B cell (primary cell): ENCODE results near the gene PKNOX2. TPM values are rescaled to one million over a fixed set of nuclear protein-coding genes. Genes with fewer than 3 reads are reported as not detected.

Experiments
- ATAC-seq: fragments of 200-7000 bp; cut with Tn5 transposase; one replicate; pipeline ENCODE4 v1.10.0; 2021; ENCODE audit warnings: low read depth, mild to moderate bottlenecking, moderate number of reproducible peaks, moderate library complexity
- CTCF ChIA-PET: fragments of 350-600 bp; sonication (Branson Sonifier 250); formaldehyde crosslinking; loops from one replicate; lab custom pipeline; 2021; ENCODE audit warnings: antibody characterized with exemption, inconsistent platforms; lab: Charles Lee
- POLR2A ChIA-PET: fragments of 350-600 bp; sonication (Branson Sonifier 250); formaldehyde crosslinking; loops from one replicate; lab custom pipeline; 2021; ENCODE audit warnings: antibody characterized with exemption; lab: Charles Lee
- DNase-seq: peaks from one replicate; pipeline ENCODE4 v3.0.0; 2013
- H2AFZ ChIP-seq: 2 replicates; pipeline ENCODE4 v1.6.1; 2012; ENCODE audit warnings: mild to moderate bottlenecking, low read depth, low read length; ENCODE audit not compliant: insufficient read depth, poor library complexity, severe bottlenecking
- H3K27ac ChIP-seq, 2 donors: 1 replicate in 1 of 2; 2 replicates in 1 of 2; pipeline ENCODE4 v1.5.1; 2012 to 2013; ENCODE audit warnings: low read length in 2 of 2, mild to moderate bottlenecking in 2 of 2, moderate library complexity in 1 of 2
- H3K27me3 ChIP-seq, 4 experiments: fragments of 200-600 bp in 1 of 4; sonication (generic) in 1 of 4; replicated peaks in 1 of 4; 1 replicate in 2 of 4; 2 replicates in 2 of 4; pipeline versions ENCODE4 v1.6.1 to v1.7.0; 2013 to 2016; ENCODE audit warnings: low read length in 3 of 4, mild to moderate bottlenecking in 2 of 4, mixed read lengths in 1 of 4, moderate library complexity in 1 of 4; ENCODE audit not compliant: insufficient read depth in 4 of 4, control insufficient read depth in 3 of 4; ENCODE audit errors: control extremely low read depth in 1 of 4
- H3K36me3 ChIP-seq, 2 experiments: replicated peaks in 1 of 2; 1 replicate in 1 of 2; 2 replicates in 1 of 2; pipeline versions ENCODE4 v1.6.1 to v1.7.1; 2013; ENCODE audit warnings: low read length in 1 of 2; ENCODE audit not compliant: insufficient read depth in 2 of 2, control insufficient read depth in 1 of 2; ENCODE audit errors: control extremely low read depth in 1 of 2, extremely low read depth in 1 of 2
- H3K4me1 ChIP-seq, 2 donors: fragments of 200-600 bp in 1 of 2; sonication (generic) in 1 of 2; 1 replicate in 1 of 2; 2 replicates in 1 of 2; pipeline versions ENCODE4 v1.5.1 to v1.6.1; 2013 to 2017; ENCODE audit warnings: low read length in 2 of 2; ENCODE audit not compliant: control insufficient read depth in 2 of 2, insufficient read depth in 2 of 2
- H3K4me2 ChIP-seq: replicated peaks from 2 replicates; pipeline ENCODE3; 2012; ENCODE audit warnings: mild to moderate bottlenecking, low read depth, low read length; ENCODE audit not compliant: poor library complexity, severe bottlenecking
- H3K4me3 ChIP-seq, 5 experiments: fragments of 200-600 bp in 1 of 5; sonication (generic) in 1 of 5; 1 replicate in 3 of 5; 2 replicates in 2 of 5; pipeline versions ENCODE4 v1.5.1 to v1.7.0; 2011 to 2016; ENCODE audit warnings: low read length in 4 of 5, mild to moderate bottlenecking in 4 of 5, low read depth in 2 of 5, control low read depth in 1 of 5, moderate library complexity in 1 of 5; ENCODE audit not compliant: insufficient read depth in 1 of 5; ENCODE audit errors: control extremely low read depth in 1 of 5, extremely low read depth in 1 of 5
- H3K79me2 ChIP-seq: fragments of 200-600 bp; sonication (generic); one replicate; pipeline ENCODE4 v1.6.0; 2016; ENCODE audit warnings: low read length; ENCODE audit not compliant: control insufficient read depth, insufficient read depth
- H3K9ac ChIP-seq: fragments of 200-600 bp; sonication (generic); 2 replicates; pipeline ENCODE4 v1.6.1; 2017; ENCODE audit warnings: mild to moderate bottlenecking, low read length, moderate library complexity
- H3K9me3 ChIP-seq, 3 donors: one replicate each; pipeline versions ENCODE4 v1.6.1 to v1.7.1; 2013; ENCODE audit warnings: low read length in 2 of 3; ENCODE audit not compliant: control insufficient read depth in 2 of 3, insufficient read depth in 1 of 3; ENCODE audit errors: control extremely low read depth in 1 of 3
- H4K20me1 ChIP-seq: 2 replicates; pipeline ENCODE4 v1.6.0; 2012; ENCODE audit warnings: mild to moderate bottlenecking, low read length; ENCODE audit not compliant: insufficient read depth, control insufficient read depth, poor library complexity, severe bottlenecking
- H3K27ac Mint-ChIP-seq: one replicate; pipeline ENCODE4 v1.8.0; 2021; ENCODE audit warnings: mixed read lengths
- H3K27me3 Mint-ChIP-seq: one replicate; pipeline ENCODE4 v1.8.0; 2021; ENCODE audit warnings: mixed read lengths
- H3K4me1 Mint-ChIP-seq: one replicate; pipeline ENCODE4 v1.8.0; 2021; ENCODE audit warnings: mixed read lengths
- H3K4me3 Mint-ChIP-seq: one replicate; pipeline ENCODE4 v1.8.0; 2021; ENCODE audit warnings: mixed read lengths
- H3K9me3 Mint-ChIP-seq: one replicate; pipeline ENCODE4 v1.8.0; 2022; ENCODE audit warnings: mixed read lengths; ENCODE audit not compliant: insufficient read depth
- CTCF ChIP-seq: fragments of 200-600 bp; IDR thresholded peaks from one replicate; pipeline ENCODE4 v1.8.0; 2022; ENCODE audit warnings: antibody characterized with exemption, mild to moderate bottlenecking
- EZH2 ChIP-seq: IDR thresholded peaks from 2 replicates; pipeline ENCODE4 v1.6.1; 2012; ENCODE audit warnings: borderline replicate concordance, low read depth, mild to moderate bottlenecking, moderate library complexity, low read length; ENCODE audit not compliant: insufficient read depth, poor library complexity, severe bottlenecking
- WGBS: methylation state at CpG from one replicate; pipeline ENCODE4 v1.1.5; 2013; ENCODE audit warnings: missing lambda C conversion rate; ENCODE audit not compliant: insufficient coverage; 5-methylcytosine and 5-hydroxymethylcytosine counted together
- intact Hi-C: fragments of 100-400 bp; cut with micrococcal nuclease; formaldehyde crosslinking; loops from one replicate; pipeline ENCODE4 v1.10.0; 2022
- polyA plus RNA-seq: library from polyadenylated mRNA; depleted of rRNA; stranded (reverse); fragments of >200 nt; gene quantifications from 2 replicates; pipeline ENCODE4 v1.2.3, GENCODE V29; 2012
- total RNA-seq, 2 donors: library from RNA; stranded (reverse); fragments of 120-200 nt in 1 of 2; gene quantifications; 1 replicate in 1 of 2; 2 replicates in 1 of 2; pipeline versions ENCODE4 v1.2.3 to v1.2.4, GENCODE V29; 2013 to 2022

The PKNOX2 gene
- total and polyA plus RNA-seq, 2 donors (not counting 1 experiment from before 2014, with no cell fraction given) = not detected

- ChIA-PET CTCF (no interaction called here), POLR2A (no interaction called here)
- Histone ChIP-seq H4K20me1 (no peaks in the 10 kb centered on the region), H3K36me3 (no peaks in the 10 kb centered on the region), H3K4me1 (no peaks in the 10 kb centered on the region), H3K9me3 (no peaks in the 10 kb centered on the region), H3K4me2 (no peak overlapping the region), H3K9ac (no peak overlapping the region), H3K27ac (no peak overlapping the region), H3K79me2 (no peaks in the 10 kb centered on the region), H3K4me3 (no peak overlapping the region), H3K27me3 (no peaks in the 10 kb centered on the region), H2AFZ (no peak overlapping the region)
- TF ChIP-seq CTCF = no peak
- no peak for TF ChIP-seq EZH2
- 91% methylated on average over 7 of the region's 11 CpGs for WGBS
- DNase-seq = no peak
- Mint-ChIP-seq H3K4me1 (no peaks in the 10 kb centered on the region), H3K4me3 (no peak overlapping the region), H3K9me3 (no peaks in the 10 kb centered on the region), H3K27ac (no peak overlapping the region), H3K27me3 (peaks cover 23% of the 10 kb centered on the region)
- ATAC-seq = no peak
- intact Hi-C loops = no loop called here
Measured at GRCh38 chr11:125287491-125288210, 123.1 kb downstream of the PKNOX2 start.

DNA sequence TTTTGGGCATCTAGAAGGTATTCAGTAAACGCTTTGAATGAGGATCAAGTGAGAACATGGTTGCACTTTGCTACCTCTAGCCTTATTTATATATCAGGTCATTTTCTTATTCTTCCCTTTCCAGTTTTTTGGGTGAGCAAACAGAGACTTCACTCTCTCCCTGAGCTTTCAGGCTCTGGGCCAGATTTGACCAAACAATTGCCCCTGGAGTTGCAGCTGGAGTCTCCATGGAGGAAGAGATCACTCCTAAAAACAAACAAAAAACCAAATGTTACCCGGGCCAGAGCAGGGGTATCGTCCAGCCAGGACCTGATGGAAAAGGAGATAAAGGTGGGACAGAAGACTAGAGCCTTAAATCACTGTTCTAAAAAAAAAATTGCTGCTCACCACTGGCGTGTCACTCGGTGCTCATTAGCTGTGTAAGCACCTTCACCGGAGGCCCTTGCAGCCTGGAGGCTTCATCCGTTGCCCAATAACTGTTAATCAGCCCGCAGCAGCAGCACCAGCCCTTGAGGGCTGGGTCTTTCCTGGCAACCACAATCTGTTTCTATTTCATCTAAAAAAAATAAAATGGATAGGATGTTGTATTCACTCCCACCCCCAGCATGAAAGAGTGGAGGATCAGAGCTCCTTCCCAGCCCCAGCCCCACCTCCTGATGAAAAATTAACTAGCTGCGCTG, 125.0 kb downstream of the PKNOX2 start:
- H3K4me3 ChIP-seq = no peak overlapping the region
- H3K4me3 Mint-ChIP-seq = no peak overlapping the region
- no peaks in the 10 kb centered on the region for H3K9me3 Mint-ChIP-seq
- H3K79me2 ChIP-seq = no peaks in the 10 kb centered on the region
- no peak overlapping the region for H3K27ac ChIP-seq
- no peaks in the 10 kb centered on the region for H4K20me1 ChIP-seq
- WGBS = 61% methylated on average over 5 of the region's 9 CpGs
- ChIA-PET POLR2A (no interaction called here), CTCF (interaction anchor here (0.7 kb wide), 1 partner anchor 17 kb away, joined by 3 read pairs; no protein-coding TSS in a partner anchor)
- no peaks in the 10 kb centered on the region for H3K4me1 Mint-ChIP-seq
- H3K9ac ChIP-seq = no peak overlapping the region
- DNase-seq = no peak
- no peak overlapping the region for H3K27ac Mint-ChIP-seq
- no peaks in the 10 kb centered on the region for H3K9me3 ChIP-seq
- TF ChIP-seq EZH2 = no peak
- no peak for TF ChIP-seq CTCF
- H3K4me1 ChIP-seq = no peaks in the 10 kb centered on the region
- H3K4me2 ChIP-seq = no peak overlapping the region
- H3K27me3 ChIP-seq = no peaks in the 10 kb centered on the region
- no peak overlapping the region for H2AFZ ChIP-seq
- intact Hi-C loops = no loop called here
- H3K27me3 Mint-ChIP-seq = peaks cover 22% of the 10 kb centered on the region
- no peak for ATAC-seq
- no peaks in the 10 kb centered on the region for H3K36me3 ChIP-seq
